ENCODE results near the gene CD84.
"Not testable (repeated sequence)": the region's sequence is repeated elsewhere in the genome, so short reads cannot be mapped to it uniquely, and the experiment has no call there.

Gene CD84

DNA sequence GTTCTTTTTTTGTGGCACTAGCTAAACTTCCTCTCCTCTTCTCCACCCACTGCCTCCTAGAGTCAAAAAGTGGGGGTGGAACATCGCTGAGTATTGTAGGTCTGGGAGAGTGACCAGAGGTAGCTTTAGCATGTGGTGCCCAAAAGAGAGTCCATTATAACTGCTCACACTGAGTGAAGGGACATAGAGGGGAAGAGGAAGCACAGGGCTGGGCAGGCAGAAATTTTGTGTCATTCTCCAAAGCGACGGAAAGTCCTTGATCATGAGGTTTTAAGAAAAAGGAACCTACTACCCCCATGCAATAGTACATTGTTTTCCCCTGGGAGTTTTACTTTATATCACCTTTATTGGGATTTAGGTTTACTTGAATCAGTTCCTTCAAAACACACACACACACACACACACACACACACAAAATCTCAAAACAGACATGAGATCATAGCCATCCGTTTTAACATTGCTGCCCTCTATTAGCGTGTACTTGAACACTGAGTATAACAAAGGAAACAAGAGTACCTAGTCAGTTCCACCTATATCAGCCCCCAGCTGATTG is 4.1 kb downstream of the CD84 start:
- no peak for DNase-seq (ENCODE audit: low read depth)
- TF ChIP-seq, protein P1, sequence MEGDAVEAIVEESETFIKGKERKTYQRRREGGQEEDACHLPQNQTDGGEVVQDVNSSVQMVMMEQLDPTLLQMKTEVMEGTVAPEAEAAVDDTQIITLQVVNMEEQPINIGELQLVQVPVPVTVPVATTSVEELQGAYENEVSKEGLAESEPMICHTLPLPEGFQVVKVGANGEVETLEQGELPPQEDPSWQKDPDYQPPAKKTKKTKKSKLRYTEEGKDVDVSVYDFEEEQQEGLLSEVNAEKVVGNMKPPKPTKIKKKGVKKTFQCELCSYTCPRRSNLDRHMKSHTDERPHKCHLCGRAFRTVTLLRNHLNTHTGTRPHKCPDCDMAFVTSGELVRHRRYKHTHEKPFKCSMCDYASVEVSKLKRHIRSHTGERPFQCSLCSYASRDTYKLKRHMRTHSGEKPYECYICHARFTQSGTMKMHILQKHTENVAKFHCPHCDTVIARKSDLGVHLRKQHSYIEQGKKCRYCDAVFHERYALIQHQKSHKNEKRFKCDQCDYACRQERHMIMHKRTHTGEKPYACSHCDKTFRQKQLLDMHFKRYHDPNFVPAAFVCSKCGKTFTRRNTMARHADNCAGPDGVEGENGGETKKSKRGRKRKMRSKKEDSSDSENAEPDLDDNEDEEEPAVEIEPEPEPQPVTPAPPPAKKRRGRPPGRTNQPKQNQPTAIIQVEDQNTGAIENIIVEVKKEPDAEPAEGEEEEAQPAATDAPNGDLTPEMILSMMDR (conservative IDR thresholded peaks at IDR 0.05; ENCODE audit: low read depth, low read length), result no peak
- H3K4me3 ChIP-seq (ENCODE audit: low read length), result no peak overlapping the region

GRCh38 chr1:160570840-160571239 is 8.5 kb downstream of the CD84 start:
- H3K4me3 ChIP-seq (ENCODE audit: low read length), result no peak overlapping the region
- TF ChIP-seq, protein P1 (conservative IDR thresholded peaks at IDR 0.05; ENCODE audit: low read depth, low read length), result no peak

DNA sequence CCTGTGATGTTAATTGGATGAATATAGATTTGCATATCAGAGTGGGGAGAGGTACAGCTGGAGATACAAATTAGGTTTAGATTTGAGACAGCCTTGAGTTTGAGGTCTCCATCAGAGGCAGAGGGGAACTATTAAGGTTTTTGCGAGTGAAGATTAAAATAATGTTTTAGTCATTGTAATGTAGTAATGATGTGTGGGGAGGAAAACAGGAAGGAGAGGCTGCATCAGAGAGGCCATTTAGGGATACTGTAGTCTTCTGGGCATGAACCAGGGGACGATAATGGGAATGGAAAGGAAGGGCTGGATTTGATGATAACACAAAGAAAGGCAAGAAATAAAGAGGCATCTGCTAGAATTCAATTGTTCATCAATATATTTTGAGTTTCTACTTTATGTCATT is 9.5 kb downstream of the CD84 start:
- H3K4me3 ChIP-seq (ENCODE audit: low read length), result no peak overlapping the region
- TF ChIP-seq, protein P1 (conservative IDR thresholded peaks at IDR 0.05; ENCODE audit: low read depth, low read length), result no peak
- DNase-seq (ENCODE audit: low read depth), result no peak

More at GRCh38 chr1:160570840-160571239, 8.5 kb downstream of the CD84 start:
- no peak for DNase-seq (ENCODE audit: low read depth)

GRCh38 chr1:160567858-160568682 is 11.2 kb downstream of the CD84 start:
- TF ChIP-seq, protein P1 (conservative IDR thresholded peaks at IDR 0.05; ENCODE audit: low read depth, low read length), result no peak
- DNase-seq (ENCODE audit: low read depth), result no peak
- no peak overlapping the region for H3K4me3 ChIP-seq (ENCODE audit: low read length)

DNA sequence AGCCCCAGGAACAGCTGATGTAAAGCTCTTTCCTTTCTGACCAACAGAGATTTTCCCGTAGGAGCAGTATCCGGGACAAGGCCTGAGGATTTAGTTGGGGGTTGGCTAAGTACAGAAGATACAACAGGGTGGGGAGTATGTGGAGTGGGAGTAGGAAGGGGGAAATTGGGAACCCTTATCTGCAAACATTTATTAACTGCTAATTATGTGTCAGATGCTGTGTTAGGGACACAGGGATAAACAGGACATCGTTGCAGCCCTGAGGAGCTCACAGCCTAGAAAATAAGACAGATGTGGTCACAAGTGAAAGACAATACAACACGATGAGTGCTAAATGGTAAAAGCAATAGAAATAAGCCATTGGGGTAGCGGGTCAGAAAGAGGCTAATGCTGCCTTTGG is 12.0 kb downstream of the CD84 start:
- H3K4me3 ChIP-seq (ENCODE audit: low read length), result no peak overlapping the region
- no peak for DNase-seq (ENCODE audit: low read depth)
- TF ChIP-seq, protein P1 (conservative IDR thresholded peaks at IDR 0.05; ENCODE audit: low read depth, low read length), result no peak

- TF ChIP-seq, protein P1 (conservative IDR thresholded peaks at IDR 0.05; ENCODE audit: low read depth, low read length), result no peak
- no peak overlapping the region for H3K4me3 ChIP-seq (ENCODE audit: low read length)
- no peak for DNase-seq (ENCODE audit: low read depth)
These were observed 13.7 kb downstream of the CD84 start for GRCh38 chr1:160565564-160565963.

GRCh38 chr1:160563230-160563629 is 16.1 kb downstream of the CD84 start:
- DNase-seq (ENCODE audit: low read depth); H3K4me3 ChIP-seq (ENCODE audit: low read length): not testable (repeated sequence)

- not testable (repeated sequence) for DNase-seq (ENCODE audit: low read depth); H3K4me3 ChIP-seq (ENCODE audit: low read length)
These were observed 16.6 kb downstream of the CD84 start for GRCh38 chr1:160562745-160563144.

Measured in retinal pigment epithelial cell (primary cell).